ENCODE results near the gene ZNF155. TPM values are rescaled to one million over a fixed set of nuclear protein-coding genes. Genes with fewer than 3 reads are reported as not detected.
"Not testable (repeated sequence)": the region's sequence is repeated elsewhere in the genome, so short reads cannot be mapped to it uniquely, and the experiment has no call there.

The ZNF155 gene
- polyA plus RNA-seq, 3 donors, result 1.2 to 3.0 (median 1.4) TPM

DNA sequence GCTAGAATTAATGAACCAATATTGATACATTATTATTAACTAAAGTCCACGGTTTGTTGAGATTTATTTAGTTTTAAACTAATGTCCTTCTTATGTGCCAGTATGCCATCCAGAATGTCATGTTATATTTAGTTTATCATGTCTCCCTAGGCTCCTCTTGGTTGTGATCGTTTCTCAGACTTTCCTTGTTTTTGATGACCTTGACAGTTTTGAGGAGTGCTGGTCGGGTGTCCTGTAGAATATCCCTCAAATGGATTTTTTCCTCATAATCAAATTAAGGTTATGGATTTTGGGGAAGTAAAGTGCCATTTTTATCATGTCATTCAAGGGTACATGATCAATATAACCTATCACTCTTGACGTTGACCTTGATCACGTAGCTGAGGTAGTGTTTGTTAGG is 42.8 kb upstream of the ZNF155 start:
- no peak overlapping the region for H2AFZ ChIP-seq (ENCODE audit: insufficient read depth, low read depth, low read length, poor library complexity, severe bottlenecking)
- no CpG with 5 or more reads among the region's 5 CpGs for WGBS (ENCODE audit: insufficient coverage)
- peaks cover 14 to 37% of the 10 kb centered on the region in 2 donors for H3K9me3 ChIP-seq (replicated peaks in 1 of 2; ENCODE audit: control insufficient read depth in 1 of 2, insufficient read depth in 1 of 2, low read length in 2 of 2)
- TF ChIP-seq, protein P1, sequence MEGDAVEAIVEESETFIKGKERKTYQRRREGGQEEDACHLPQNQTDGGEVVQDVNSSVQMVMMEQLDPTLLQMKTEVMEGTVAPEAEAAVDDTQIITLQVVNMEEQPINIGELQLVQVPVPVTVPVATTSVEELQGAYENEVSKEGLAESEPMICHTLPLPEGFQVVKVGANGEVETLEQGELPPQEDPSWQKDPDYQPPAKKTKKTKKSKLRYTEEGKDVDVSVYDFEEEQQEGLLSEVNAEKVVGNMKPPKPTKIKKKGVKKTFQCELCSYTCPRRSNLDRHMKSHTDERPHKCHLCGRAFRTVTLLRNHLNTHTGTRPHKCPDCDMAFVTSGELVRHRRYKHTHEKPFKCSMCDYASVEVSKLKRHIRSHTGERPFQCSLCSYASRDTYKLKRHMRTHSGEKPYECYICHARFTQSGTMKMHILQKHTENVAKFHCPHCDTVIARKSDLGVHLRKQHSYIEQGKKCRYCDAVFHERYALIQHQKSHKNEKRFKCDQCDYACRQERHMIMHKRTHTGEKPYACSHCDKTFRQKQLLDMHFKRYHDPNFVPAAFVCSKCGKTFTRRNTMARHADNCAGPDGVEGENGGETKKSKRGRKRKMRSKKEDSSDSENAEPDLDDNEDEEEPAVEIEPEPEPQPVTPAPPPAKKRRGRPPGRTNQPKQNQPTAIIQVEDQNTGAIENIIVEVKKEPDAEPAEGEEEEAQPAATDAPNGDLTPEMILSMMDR (IDR thresholded peaks at IDR 0.05), result no peak
- Mint-ChIP-seq H3K27ac (no peak overlapping the region), H3K27me3 (ENCODE audit: low read depth in 3 of 3) (peaks cover 2 to 11% (median 5%) of the 10 kb centered on the region in 3 donors), H3K4me3 (peak overlapping the region in 1 of 2 donors; percentile 65), H3K4me1 (no peaks in the 10 kb centered on the region), H3K9me3 (peaks cover 25 to 70% (median 44%) of the 10 kb centered on the region in 7 donors), H3K36me3 (no peaks in the 10 kb centered on the region)
- no peak overlapping the region for H3K4me2 ChIP-seq (replicated peaks; ENCODE audit: extremely low read depth, low read length, poor library complexity, severe bottlenecking)
- H3K27ac ChIP-seq (ENCODE audit: low read depth in 1 of 2, low read length in 2 of 2), result no peak overlapping the region
- H3K79me2 ChIP-seq (ENCODE audit: insufficient read depth, low read length), result no peaks in the 10 kb centered on the region
- no peak overlapping the region for H3K9ac ChIP-seq (ENCODE audit: insufficient read depth, low read length, poor library complexity, severe bottlenecking)
- DNase-seq, result no peak
- no peak overlapping the region for H3K4me3 ChIP-seq (replicated peaks in 1 of 3; ENCODE audit: low read depth in 2 of 3, low read length in 3 of 3)
- no peaks in the 10 kb centered on the region for H3K36me3 ChIP-seq (replicated peaks in 1 of 2; ENCODE audit: control insufficient read depth in 1 of 2, insufficient read depth in 2 of 2, low read length in 2 of 2)
- intact Hi-C loops (cut with micrococcal nuclease), result no loop called here
- no peaks in the 10 kb centered on the region for H3K27me3 ChIP-seq (ENCODE audit: control insufficient read depth in 2 of 2, insufficient read depth in 2 of 2, low read length in 2 of 2)
- H4K20me1 ChIP-seq (ENCODE audit: insufficient read depth, low read length), result no peaks in the 10 kb centered on the region
- H3K4me1 ChIP-seq (ENCODE audit: control insufficient read depth in 1 of 2, insufficient read depth in 2 of 2, low read length in 2 of 2), result no peaks in the 10 kb centered on the region

DNA sequence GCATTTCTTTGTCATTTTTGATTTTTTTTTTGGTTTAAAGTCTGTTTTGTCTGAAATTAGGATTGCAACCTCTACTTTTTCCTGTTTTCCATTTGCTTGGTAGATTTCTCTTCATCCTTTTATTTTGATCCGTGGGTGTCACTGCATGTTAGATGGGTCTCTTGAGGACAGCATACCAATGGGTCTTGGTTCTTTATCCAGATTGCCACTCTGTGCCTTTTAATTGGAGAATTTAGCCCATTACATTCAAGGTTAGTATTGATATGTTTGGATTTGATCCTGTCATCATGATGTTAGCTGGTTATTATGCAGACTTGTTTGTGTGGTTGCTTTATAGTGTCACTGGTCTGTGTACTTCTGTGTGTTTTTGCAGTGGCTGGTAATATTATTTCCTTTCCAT is 36.6 kb upstream of the ZNF155 start:
- H3K9me3 Mint-ChIP-seq, result peaks cover 48 to 86% (median 75%) of the 10 kb centered on the region in 7 donors
- H3K4me1 ChIP-seq (ENCODE audit: control insufficient read depth in 1 of 2, insufficient read depth in 2 of 2, low read length in 2 of 2); H3K27me3 Mint-ChIP-seq (ENCODE audit: low read depth in 3 of 3); intact Hi-C loops (cut with micrococcal nuclease); H3K36me3 ChIP-seq (replicated peaks in 1 of 2; ENCODE audit: control insufficient read depth in 1 of 2, insufficient read depth in 2 of 2, low read length in 2 of 2); H3K4me3 Mint-ChIP-seq; H4K20me1 ChIP-seq (ENCODE audit: insufficient read depth, low read length); H3K27me3 ChIP-seq (ENCODE audit: control insufficient read depth in 2 of 2, insufficient read depth in 2 of 2, low read length in 2 of 2); H3K4me3 ChIP-seq (replicated peaks in 1 of 3; ENCODE audit: low read depth in 2 of 3, low read length in 3 of 3); H3K9ac ChIP-seq (ENCODE audit: insufficient read depth, low read length, poor library complexity, severe bottlenecking); H3K36me3 Mint-ChIP-seq; H2AFZ ChIP-seq (ENCODE audit: insufficient read depth, low read depth, low read length, poor library complexity, severe bottlenecking); H3K4me2 ChIP-seq (replicated peaks; ENCODE audit: extremely low read depth, low read length, poor library complexity, severe bottlenecking); H3K27ac ChIP-seq (ENCODE audit: low read depth in 1 of 2, low read length in 2 of 2); DNase-seq; H3K4me1 Mint-ChIP-seq; H3K79me2 ChIP-seq (ENCODE audit: insufficient read depth, low read length); H3K27ac Mint-ChIP-seq: not testable (repeated sequence)
- peaks cover 18 to 50% of the 10 kb centered on the region in 2 donors for H3K9me3 ChIP-seq (replicated peaks in 1 of 2; ENCODE audit: control insufficient read depth in 1 of 2, insufficient read depth in 1 of 2, low read length in 2 of 2)
- no CpG with 5 or more reads among the region's 1 CpG for WGBS (ENCODE audit: insufficient coverage)

DNA sequence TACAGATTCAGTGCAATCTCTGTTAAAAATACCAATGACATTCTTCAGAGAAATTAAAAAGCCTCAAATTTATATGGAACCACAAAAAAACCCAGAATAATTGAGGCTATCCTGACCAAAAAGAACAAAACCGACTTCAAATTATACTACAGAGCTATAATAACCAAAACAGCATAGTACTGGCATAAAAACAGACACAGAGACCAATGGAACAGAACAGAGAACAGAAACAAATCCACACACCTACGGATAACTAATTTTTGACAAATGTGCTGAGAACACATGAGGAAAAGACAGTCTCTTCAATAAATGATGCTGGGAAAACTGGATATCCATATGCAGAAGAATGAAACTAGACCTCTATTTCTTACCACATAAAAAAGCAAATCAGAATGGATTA is 34.2 kb upstream of the ZNF155 start:
- H3K4me1 ChIP-seq (ENCODE audit: control insufficient read depth in 1 of 2, insufficient read depth in 2 of 2, low read length in 2 of 2); H3K36me3 ChIP-seq (replicated peaks in 1 of 2; ENCODE audit: control insufficient read depth in 1 of 2, insufficient read depth in 2 of 2, low read length in 2 of 2); H3K27ac ChIP-seq (ENCODE audit: low read depth in 1 of 2, low read length in 2 of 2); H3K79me2 ChIP-seq (ENCODE audit: insufficient read depth, low read length); H3K4me3 Mint-ChIP-seq; DNase-seq; H3K36me3 Mint-ChIP-seq; H3K27me3 ChIP-seq (ENCODE audit: control insufficient read depth in 2 of 2, insufficient read depth in 2 of 2, low read length in 2 of 2); H3K27me3 Mint-ChIP-seq (ENCODE audit: low read depth in 3 of 3); H3K4me3 ChIP-seq (replicated peaks in 1 of 3; ENCODE audit: low read depth in 2 of 3, low read length in 3 of 3); H3K4me1 Mint-ChIP-seq; H3K4me2 ChIP-seq (replicated peaks; ENCODE audit: extremely low read depth, low read length, poor library complexity, severe bottlenecking); H4K20me1 ChIP-seq (ENCODE audit: insufficient read depth, low read length); H3K27ac Mint-ChIP-seq; H2AFZ ChIP-seq (ENCODE audit: insufficient read depth, low read depth, low read length, poor library complexity, severe bottlenecking); H3K9ac ChIP-seq (ENCODE audit: insufficient read depth, low read length, poor library complexity, severe bottlenecking): not testable (repeated sequence)
- intact Hi-C loops (cut with micrococcal nuclease), result loop anchor here in 1 of 2 donors (5.0 kb wide), 1 partner anchor 48 kb away; no protein-coding TSS in a partner anchor
- WGBS (ENCODE audit: insufficient coverage), result no CpG with 5 or more reads among the region's 2 CpGs
- H3K9me3 ChIP-seq (replicated peaks in 1 of 2; ENCODE audit: control insufficient read depth in 1 of 2, insufficient read depth in 1 of 2, low read length in 2 of 2), result peaks cover 25 to 71% of the 10 kb centered on the region in 2 donors
- peaks cover 56 to 87% (median 83%) of the 10 kb centered on the region in 7 donors for H3K9me3 Mint-ChIP-seq

All from CD14-positive monocyte (primary cell).